H9 (cell line): Measurements from ENCODE around the gene GPC4. TPM values are rescaled to one million over a fixed set of nuclear protein-coding genes. Genes with fewer than 3 reads are reported as not detected.

ENCODE experiments used
- DNase-seq: peaks from one replicate; pipeline ENCODE4 v3.0.0-alpha.2; 2017
- H2AFZ ChIP-seq: one replicate; pipeline ENCODE4 v1.6.1; 2013; ENCODE audit warnings: mild to moderate bottlenecking, low read length, control low read depth, moderate library complexity
- H2AK5ac ChIP-seq: 2 replicates; pipeline ENCODE4 v1.6.1; 2013; ENCODE audit warnings: low read length, control low read depth, mixed read lengths; ENCODE audit not compliant: insufficient read length
- H2BK120ac ChIP-seq: one replicate; pipeline ENCODE4 v1.6.1; 2013; ENCODE audit warnings: low read depth, mild to moderate bottlenecking, low read length, control low read depth, inconsistent platforms; ENCODE audit not compliant: poor library complexity, severe bottlenecking
- H2BK12ac ChIP-seq: 2 replicates; pipeline ENCODE4 v1.6.1; 2013; ENCODE audit warnings: low read length, control low read depth, mixed read lengths, low read depth; ENCODE audit not compliant: insufficient read length
- H2BK15ac ChIP-seq: 2 replicates; pipeline ENCODE4 v1.6.1; 2013; ENCODE audit warnings: low read depth, low read length, control low read depth
- H2BK20ac ChIP-seq: one replicate; pipeline ENCODE4 v1.6.1; 2013; ENCODE audit warnings: low read depth, mild to moderate bottlenecking, low read length, control low read depth, inconsistent platforms; ENCODE audit not compliant: poor library complexity, severe bottlenecking
- H2BK5ac ChIP-seq: 2 replicates; pipeline ENCODE4 v1.6.1; 2013; ENCODE audit warnings: low read length, control low read depth, mixed read lengths; ENCODE audit not compliant: insufficient read length
- H3K14ac ChIP-seq: 2 replicates; pipeline ENCODE4 v1.6.1; 2013; ENCODE audit warnings: low read length, control low read depth; ENCODE audit not compliant: insufficient read depth
- H3K18ac ChIP-seq: 2 replicates; pipeline ENCODE4 v1.6.1; 2013; ENCODE audit warnings: low read depth, mild to moderate bottlenecking, mixed read lengths, low read length, control low read depth; ENCODE audit not compliant: insufficient read length
- H3K23ac ChIP-seq: 2 replicates; pipeline ENCODE4 v1.6.1; 2013; ENCODE audit warnings: low read length, control low read depth, mixed read lengths, low read depth; ENCODE audit not compliant: insufficient read length
- H3K23me2 ChIP-seq: 2 replicates; pipeline ENCODE4 v1.6.1; 2013; ENCODE audit warnings: low read depth, mild to moderate bottlenecking, mixed read lengths, low read length, control low read depth; ENCODE audit not compliant: insufficient read length, poor library complexity, severe bottlenecking
- H3K27ac ChIP-seq: 2 replicates; pipeline ENCODE4 v1.5.1; 2013; ENCODE audit warnings: low read length, control low read depth, mixed read lengths, low read depth; ENCODE audit not compliant: insufficient read length
- H3K27me3 ChIP-seq: 2 replicates; pipeline ENCODE4 v1.6.1; 2013; ENCODE audit warnings: low read length, control low read depth, inconsistent platforms; ENCODE audit not compliant: insufficient read depth
- H3K4ac ChIP-seq: 2 replicates; pipeline ENCODE4 v1.6.1; 2013; ENCODE audit warnings: low read depth, mild to moderate bottlenecking, control low read depth, inconsistent platforms, low read length, moderate library complexity
- H3K4me1 ChIP-seq: 2 replicates; pipeline ENCODE4 v1.6.1; 2013; ENCODE audit warnings: low read length, control low read depth, inconsistent platforms; ENCODE audit not compliant: insufficient read depth
- H3K4me2 ChIP-seq: 2 replicates; pipeline ENCODE4 v1.6.1; 2013; ENCODE audit warnings: low read length, control low read depth, mixed read lengths; ENCODE audit not compliant: insufficient read length, insufficient read depth
- H3K56ac ChIP-seq: 2 replicates; pipeline ENCODE4 v1.6.1; 2013; ENCODE audit warnings: low read depth, mild to moderate bottlenecking, mixed read lengths, low read length, control low read depth; ENCODE audit not compliant: insufficient read length
- H3K79me1 ChIP-seq: 2 replicates; pipeline ENCODE4 v1.6.1; 2013; ENCODE audit warnings: low read depth, mild to moderate bottlenecking, moderate library complexity, low read length, control low read depth, inconsistent platforms; ENCODE audit not compliant: insufficient read depth, poor library complexity, severe bottlenecking
- H3K79me2 ChIP-seq: 2 replicates; pipeline ENCODE4 v1.6.1; 2013; ENCODE audit warnings: low read length, control low read depth, inconsistent platforms; ENCODE audit not compliant: insufficient read depth
- H3K9ac ChIP-seq: 2 replicates; pipeline ENCODE4 v1.6.1; 2013; ENCODE audit warnings: low read length, control low read depth, mixed read lengths; ENCODE audit not compliant: insufficient read length; ENCODE audit errors: extremely low read depth
- H3K9me3 ChIP-seq: one replicate; pipeline ENCODE4 v1.6.1; 2013; ENCODE audit warnings: low read depth, low read length, inconsistent platforms; ENCODE audit not compliant: control insufficient read depth
- H3T11ph ChIP-seq: one replicate; pipeline ENCODE4 v1.6.1; 2013; ENCODE audit warnings: mild to moderate bottlenecking, low read length, control low read depth, inconsistent platforms
- H4K20me1 ChIP-seq: one replicate; pipeline ENCODE4 v1.6.1; 2013; ENCODE audit not compliant: control insufficient read depth, insufficient read length, insufficient read depth
- H4K5ac ChIP-seq: 2 replicates; pipeline ENCODE4 v1.6.1; 2013; ENCODE audit warnings: low read depth, mild to moderate bottlenecking, mixed read lengths, low read length, control low read depth; ENCODE audit not compliant: insufficient read length
- H4K8ac ChIP-seq: replicated peaks from 2 replicates; pipeline ENCODE4 v1.6.1; 2013; ENCODE audit warnings: low read length, control low read depth, mixed read lengths, low read depth; ENCODE audit not compliant: insufficient read length
- H4K91ac ChIP-seq: 2 replicates; pipeline ENCODE4 v1.6.1; 2013; ENCODE audit warnings: low read depth, mild to moderate bottlenecking, moderate library complexity, mixed read lengths, low read length, control low read depth; ENCODE audit not compliant: insufficient read length
- H3K27ac Mint-ChIP-seq, 3 experiments: 2 replicates in 2 of 3; 3 replicates in 1 of 3; pipeline ENCODE4 v1.8.0; 2020 to 2021; ENCODE audit warnings: mixed read lengths in 3 of 3, mild to moderate bottlenecking in 1 of 3, moderate library complexity in 1 of 3
- H3K27me3 Mint-ChIP-seq: 2 replicates; pipeline ENCODE4 v1.8.0; 2021; ENCODE audit warnings: low read depth, mild to moderate bottlenecking, moderate library complexity, mixed read lengths
- H3K36me3 Mint-ChIP-seq, 3 experiments: 2 replicates in 2 of 3; 3 replicates in 1 of 3; pipeline ENCODE4 v1.8.0; 2020 to 2021; ENCODE audit warnings: low read depth in 3 of 3, mixed read lengths in 3 of 3; ENCODE audit not compliant: insufficient read depth in 1 of 3
- H3K4me1 Mint-ChIP-seq, 2 experiments: 2 replicates each; pipeline ENCODE4 v1.8.0; 2020; ENCODE audit warnings: mixed read lengths in 2 of 2
- H3K4me3 Mint-ChIP-seq, 2 experiments: 2 replicates in 1 of 2; 3 replicates in 1 of 2; pipeline ENCODE4 v1.8.0; 2020 to 2021; ENCODE audit warnings: mild to moderate bottlenecking in 2 of 2, mixed read lengths in 2 of 2, moderate library complexity in 1 of 2
- H3K9me3 Mint-ChIP-seq, 2 experiments: 2 replicates in 1 of 2; 3 replicates in 1 of 2; pipeline ENCODE4 v1.8.0; 2020; ENCODE audit warnings: mild to moderate bottlenecking in 2 of 2, mixed read lengths in 2 of 2, moderate library complexity in 1 of 2
- CTCF ChIP-seq: fragments of 200-600 bp; sonication (generic); conservative IDR thresholded peaks from 3 replicates; pipeline ENCODE4 v1.8.0; 2021; ENCODE audit warnings: antibody characterized with exemption, mild to moderate bottlenecking
- WGBS: extraction: QIAGEN DNeasy Blood & Tissue Kit; methylation state at CpG from one replicate; pipeline ENCODE4 v1.1.7; 2013; ENCODE audit warnings: missing lambda C conversion rate, low lambda C conversion rate, mixed read lengths; ENCODE audit not compliant: insufficient read length; ENCODE audit errors: extremely low coverage; 5-methylcytosine and 5-hydroxymethylcytosine counted together
- total RNA-seq: library from RNA; stranded (reverse); gene quantifications from 2 replicates; pipeline ENCODE4 v1.2.1, GENCODE V29; 2021

The GPC4 gene
- total RNA-seq, 1 experiment from 2014 or later: 416 TPM

GRCh38 chrX:133339566-133339965 lies 75.7 kb downstream of the GPC4 start:
- H3K4me2 ChIP-seq: no peak overlapping the region
- no peaks in the 10 kb centered on the region for H4K20me1 ChIP-seq
- Mint-ChIP-seq H3K36me3 (peaks cover 22 to 51% (median 43%) of the 10 kb centered on the region in 3 experiments; a peak in 6 of 7 replicates), H3K4me1 (peaks cover 62 to 68% of the 10 kb centered on the region in 2 experiments), H3K9me3 (no peaks in the 10 kb centered on the region), H3K27me3 (no peaks in the 10 kb centered on the region), H3K4me3 (no peak overlapping the region), H3K27ac (peak overlapping the region in 1 of 3 experiments; percentile 56; a peak in 1 of 7 replicates)
- H2BK15ac ChIP-seq: no peak overlapping the region
- no peak for TF ChIP-seq CTCF
- H2BK5ac ChIP-seq: no peak overlapping the region
- no peak overlapping the region for H3K4ac ChIP-seq
- no peak overlapping the region for H2AFZ ChIP-seq
- no peak overlapping the region for H4K5ac ChIP-seq
- H3K14ac ChIP-seq: no peak overlapping the region
- no peaks in the 10 kb centered on the region for H3K4me1 ChIP-seq
- no peaks in the 10 kb centered on the region for H3K23me2 ChIP-seq
- H3K9me3 ChIP-seq: no peaks in the 10 kb centered on the region
- DNase-seq: no peak
- peaks cover 23% of the 10 kb centered on the region; the same call in 1 of the 2 replicates for H3K79me2 ChIP-seq
- no peak overlapping the region for H2AK5ac ChIP-seq
- no peak overlapping the region for H3T11ph ChIP-seq
- H3K23ac ChIP-seq: no peak overlapping the region
- no peaks in the 10 kb centered on the region for H3K27me3 ChIP-seq
- H2BK12ac ChIP-seq: no peak overlapping the region
- H4K91ac ChIP-seq: no peak overlapping the region
- H3K18ac ChIP-seq: no peak overlapping the region
- no peak overlapping the region for H2BK120ac ChIP-seq
- H3K27ac ChIP-seq: no peak overlapping the region
- no peak overlapping the region for H3K9ac ChIP-seq
- WGBS: no CpG with 5 or more reads among the region's 2 CpGs
- H3K56ac ChIP-seq: no peak overlapping the region
- H3K79me1 ChIP-seq: no peaks in the 10 kb centered on the region
- no peak overlapping the region for H4K8ac ChIP-seq
- H2BK20ac ChIP-seq: no peak overlapping the region
